NOMO-1 (cell line): ENCODE measurements around the gene SH3BP4.
A peak's percentile ranks its signal among the peaks of the same experiment; 100 is the strongest.

Experiments used
- DNase-seq, 2 experiments: peaks; one replicate each; lab custom pipeline; 2025; ENCODE audit not compliant: unreplicated experiment in 2 of 2; lab: John Stamatoyannopoulos, UW

SH3BP4 gene

GRCh38 chr2:234940527-234940926 lies 11.3 kb upstream of the SH3BP4 start:
- DNase-seq, result no peak

GRCh38 chr2:234945339-234945873 lies 6.4 kb upstream of the SH3BP4 start:
- DNase-seq, result no peak

GRCh38 chr2:234947556-234947955 lies 4.3 kb upstream of the SH3BP4 start:
- DNase-seq, result no peak

GRCh38 chr2:234949762-234950434 lies 1.9 kb upstream of the SH3BP4 start:
- no peak for DNase-seq

GRCh38 chr2:234950435-234950729 lies 1.4 kb upstream of the SH3BP4 start:
- DNase-seq, result no peak

- peak in 1 of 2 experiments; percentile 12 for DNase-seq
These were observed 820 bp upstream of the SH3BP4 start for GRCh38 chr2:234950730-234951663.

GRCh38 chr2:234952270-234953115 lies 676 bp downstream of the SH3BP4 start:
- peak in 1 of 2 experiments; percentile 24 for DNase-seq

GRCh38 chr2:234953116-234954031 lies 1.6 kb downstream of the SH3BP4 start:
- peak in 1 of 2 experiments; percentile 7 for DNase-seq

- DNase-seq, result no peak
These were observed 2.8 kb downstream of the SH3BP4 start for GRCh38 chr2:234954551-234954992.

GRCh38 chr2:234955091-234955591 lies 3.3 kb downstream of the SH3BP4 start:
- DNase-seq, result no peak

GRCh38 chr2:234955971-234956509 lies 4.2 kb downstream of the SH3BP4 start:
- DNase-seq, result no peak

GRCh38 chr2:234957834-234958135 lies 6.0 kb downstream of the SH3BP4 start:
- DNase-seq, result no peak

- no peak for DNase-seq
These were observed 6.5 kb downstream of the SH3BP4 start for GRCh38 chr2:234958311-234958710.

GRCh38 chr2:234958746-234959395 lies 7.1 kb downstream of the SH3BP4 start:
- no peak for DNase-seq

GRCh38 chr2:234960175-234961088 lies 8.6 kb downstream of the SH3BP4 start:
- DNase-seq, result no peak

GRCh38 chr2:234961784-234962183 lies 10.0 kb downstream of the SH3BP4 start:
- no peak for DNase-seq

- peak; percentile 24 to 45 for DNase-seq
These were observed 12.2 kb downstream of the SH3BP4 start for GRCh38 chr2:234963773-234964615.
